Measurements from ENCODE around the gene CSMD2. TPM values are rescaled to one million over a fixed set of nuclear protein-coding genes. Genes with fewer than 3 reads are reported as not detected.

The CSMD2 gene
- total and polyA plus RNA-seq, 2 of the 4 experiments (the other 2 are of a cell fraction): under 0.01 to 0.36 TPM

- WGBS, 2 experiments (ENCODE audit: extremely low coverage in 2 of 2, insufficient read length in 1 of 2): no CpG with 5 or more reads among the region's 1 CpG
- TF ChIP-seq USF2 (IDR thresholded peaks at IDR 0.05; ENCODE audit: low read depth, low read length) (no peak), SMC3 (IDR thresholded peaks at IDR 0.05; ENCODE audit: low read depth, low read length) (no peak), RAD21 (IDR thresholded peaks at IDR 0.05; ENCODE audit: low read length) (no peak), CTCF (conservative IDR thresholded peaks at IDR 0.05; ENCODE audit: low read depth, low read length) (no peak)
- Histone ChIP-seq H3K4me2 (ENCODE audit: low read depth, low read length) (no peak overlapping the region), H3K9ac (ENCODE audit: low read depth, low read length) (no peak overlapping the region), H2AFZ (replicated peaks; ENCODE audit: low read length, poor library complexity) (no peak overlapping the region), H3K14ac (replicated peaks; ENCODE audit: low read depth, low read length) (no peak overlapping the region), H3K23ac (ENCODE audit: low read depth, low read length) (no peak overlapping the region), H2BK15ac (ENCODE audit: low read depth, low read length) (no peak overlapping the region), H3K9me3 (ENCODE audit: control insufficient read depth, insufficient read depth, low read length) (peaks cover 26% of the 10 kb centered on the region), H4K8ac (ENCODE audit: low read depth in 2 of 2, low read length in 2 of 2) (no peak overlapping the region), H3K4ac (ENCODE audit: low read depth, low read length) (no peak overlapping the region), H2BK20ac (ENCODE audit: low read depth, low read length) (no peak overlapping the region), H3K36me3 (ENCODE audit: control insufficient read depth, insufficient read depth, low read length) (no peaks in the 10 kb centered on the region), H3K56ac (ENCODE audit: extremely low read depth, insufficient read depth, low read length) (no peak overlapping the region), H4K91ac (ENCODE audit: insufficient read depth, low read depth, low read length) (no peak overlapping the region), H3K27me3 (ENCODE audit: control insufficient read depth, insufficient read depth, low read length) (no peaks in the 10 kb centered on the region), H2AK9ac (replicated peaks; ENCODE audit: low read depth, low read length, poor library complexity) (no peak overlapping the region), H4K5ac (ENCODE audit: low read depth, low read length) (no peak overlapping the region), H3K4me1 (ENCODE audit: control insufficient read depth, insufficient read depth, low read length) (no peaks in the 10 kb centered on the region), H3K27ac (ENCODE audit: insufficient read depth, low read length) (no peak overlapping the region), H2BK5ac (ENCODE audit: low read depth, low read length, poor library complexity, severe bottlenecking) (no peak overlapping the region), H3K79me1 (ENCODE audit: low read depth in 1 of 2, low read length in 2 of 2) (no peaks in the 10 kb centered on the region), H4K20me1 (ENCODE audit: insufficient read depth, low read length) (no peaks in the 10 kb centered on the region), H3K4me3 (ENCODE audit: insufficient read depth, low read depth, low read length) (no peak overlapping the region), H2BK120ac (ENCODE audit: low read depth, low read length) (no peak overlapping the region), H3K9me1 (ENCODE audit: insufficient read depth, low read length) (no peaks in the 10 kb centered on the region), H3K18ac (ENCODE audit: low read depth, low read length) (no peak overlapping the region), H2AK5ac (ENCODE audit: low read depth, low read length) (no peak overlapping the region)
- in situ Hi-C loops (cut with MboI; ENCODE audit: low sequenced_read_pairs) (no loop called here), intact Hi-C loops (cut with micrococcal nuclease) (no loop called here), dilution Hi-C loops (cut with HindIII; ENCODE audit: low sequenced_read_pairs, unreplicated experiment) (no loop called here)
- ATAC-seq (ENCODE audit: low read depth) (no peak), DNase-seq (no peak)
- BruUV-seq (replicated peaks): no TSS peak
- ChIA-PET CTCF (no interaction called here), POLR2A (ENCODE audit: unreplicated experiment) (no interaction called here)
Measured at GRCh38 chr1:34054920-34055319, 110.1 kb downstream of the CSMD2 start.
